HG02870 (cell line): ENCODE results near the gene ZNF365.
A peak's percentile ranks its signal among the peaks of the same experiment; 100 is the strongest.

Experiments
- ATAC-seq: cut with Tn5 transposase; IDR thresholded peaks from one replicate; pipeline ENCODE4 v1.9.1; 2021; ENCODE audit warnings: mild to moderate bottlenecking, moderate library complexity; ENCODE audit not compliant: unreplicated experiment

The ZNF365 gene

DNA sequence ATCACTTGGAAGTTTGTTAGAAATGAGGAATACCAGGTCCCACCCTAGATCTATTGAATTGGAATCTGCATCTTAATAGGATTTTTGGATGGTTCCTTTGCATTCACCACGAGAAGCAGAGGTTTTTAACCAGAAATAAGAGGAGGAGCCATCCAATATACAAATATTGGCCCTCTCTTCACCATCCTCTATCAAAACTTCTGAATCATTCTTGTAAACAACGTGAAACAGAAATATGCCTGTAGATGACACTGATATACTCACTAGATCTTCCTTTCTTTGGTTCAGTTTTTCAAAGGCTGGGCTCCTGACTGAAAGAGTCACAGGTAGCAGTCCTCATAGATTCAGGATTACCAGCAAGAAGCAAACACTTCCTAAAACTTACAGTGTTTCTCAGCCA lies 39.5 kb downstream of the ZNF365 start:
- ATAC-seq, result no peak

DNA sequence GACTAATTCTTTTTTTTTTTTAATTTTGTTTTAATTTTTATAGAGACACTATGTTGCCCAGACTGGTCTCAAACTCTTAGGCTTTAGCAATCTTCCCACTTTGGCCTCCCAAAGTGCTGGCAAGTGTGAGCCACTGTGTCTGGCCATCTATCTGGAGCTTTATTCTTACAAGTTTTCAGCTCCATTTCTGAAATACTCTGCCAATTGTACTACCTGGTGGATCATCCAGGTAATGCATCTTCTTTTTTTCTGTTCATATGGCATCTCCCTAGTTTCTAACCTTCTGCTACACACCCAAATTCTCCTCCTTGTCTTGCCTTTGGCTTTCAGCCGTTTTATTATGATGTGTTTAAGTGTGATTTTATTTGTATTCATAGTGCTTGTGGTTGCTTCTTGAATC lies 40.2 kb downstream of the ZNF365 start:
- no peak for ATAC-seq

DNA sequence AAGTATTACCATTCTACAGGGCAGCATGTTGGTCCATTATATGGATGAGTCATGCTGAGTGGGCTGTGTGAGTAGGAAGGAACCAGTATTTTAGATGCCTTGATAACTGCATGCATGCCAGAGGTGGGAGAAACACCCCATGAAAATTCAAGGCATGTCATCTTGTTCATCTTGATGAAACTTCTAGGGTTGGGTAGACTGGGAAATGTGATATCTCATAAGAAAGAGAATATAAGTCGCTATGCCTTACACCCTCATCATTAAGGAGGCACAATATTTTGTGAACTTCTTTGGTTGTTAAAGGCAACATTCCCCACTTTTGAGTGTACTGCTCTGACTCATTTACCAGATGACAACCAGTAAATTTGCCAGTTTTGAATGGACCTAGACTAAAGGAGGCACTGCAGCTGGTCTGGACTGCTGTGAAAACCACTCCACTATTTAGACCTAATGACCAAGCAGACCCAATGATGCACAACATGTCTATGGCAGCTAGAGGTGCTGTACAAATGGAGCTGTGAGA lies 48.0 kb downstream of the ZNF365 start:
- ATAC-seq, result no peak

DNA sequence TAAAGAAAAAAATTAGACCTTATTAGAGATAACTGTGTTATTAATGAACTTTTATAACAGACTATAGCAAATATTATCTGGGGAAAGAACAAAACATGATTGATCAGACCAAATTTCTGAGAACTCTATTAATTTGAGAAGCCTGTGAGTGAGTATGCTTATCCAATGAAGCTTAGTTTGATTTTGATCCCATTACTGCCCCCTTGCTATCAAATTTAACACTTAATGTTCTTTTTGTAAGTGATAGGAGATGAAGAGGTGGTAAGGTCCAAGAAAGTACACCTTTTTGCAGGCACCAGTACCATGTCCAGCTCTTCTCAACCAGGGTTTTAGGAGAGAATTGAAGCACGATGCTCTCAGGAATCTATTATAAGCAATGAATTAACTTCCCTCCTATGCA lies 49.9 kb downstream of the ZNF365 start:
- ATAC-seq, result no peak

DNA sequence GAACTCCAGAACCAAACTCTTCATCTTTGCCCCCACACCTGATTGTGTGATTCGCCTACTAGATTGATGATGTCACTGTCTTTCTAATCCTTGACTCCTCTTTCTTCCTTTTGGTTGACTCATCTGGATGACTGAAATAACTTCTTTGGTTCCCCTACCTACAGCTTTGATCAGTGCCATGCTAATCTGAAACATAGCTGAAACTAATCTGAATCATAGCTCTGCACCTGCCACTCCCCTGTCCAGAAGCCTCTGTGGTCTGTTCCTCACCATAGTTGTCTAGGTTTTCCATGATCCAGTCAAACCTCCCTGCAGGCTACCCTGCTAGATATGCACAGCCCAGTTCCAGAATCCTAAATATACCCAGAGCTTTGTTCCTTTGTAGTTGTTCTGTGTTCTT lies 51.9 kb downstream of the ZNF365 start:
- ATAC-seq, result no peak

DNA sequence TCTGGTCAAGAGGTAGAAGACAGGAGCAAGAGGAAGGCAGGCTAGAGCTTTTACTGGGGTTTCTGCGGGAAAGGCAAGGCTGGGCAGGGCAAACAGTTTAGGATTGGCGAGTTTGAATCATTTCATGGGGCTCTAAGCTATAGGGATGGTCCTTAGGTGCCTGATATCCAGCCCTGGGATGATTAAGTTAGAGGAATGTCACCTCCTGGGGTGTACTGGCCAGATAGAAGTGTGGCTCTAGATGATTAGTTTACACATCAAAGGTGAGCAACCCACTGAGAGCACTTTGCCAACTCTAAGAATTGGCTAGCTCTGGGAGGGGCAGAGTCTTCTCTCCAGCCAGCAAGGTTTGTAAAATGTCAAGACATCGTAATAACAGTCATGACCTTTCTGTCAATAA lies 52.4 kb downstream of the ZNF365 start:
- no peak for ATAC-seq

DNA sequence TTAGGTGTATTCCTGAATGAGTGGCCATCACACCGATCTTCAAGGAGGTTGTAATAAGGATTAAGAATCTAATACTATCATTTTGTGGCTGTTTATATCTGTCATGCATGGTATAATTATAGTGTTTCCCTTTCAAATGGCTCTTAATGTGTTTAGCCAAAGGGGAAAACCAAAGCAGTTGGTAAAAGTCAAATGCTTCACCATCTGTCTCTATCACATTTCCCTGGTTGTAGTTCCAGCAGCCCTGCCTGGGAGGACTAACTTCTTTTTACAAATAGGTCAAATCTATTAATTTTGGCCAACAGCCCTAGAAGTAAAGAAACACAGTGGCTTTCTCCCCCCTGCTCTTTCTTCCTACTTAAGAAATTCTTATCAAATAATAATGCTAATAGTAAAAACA lies 56.7 kb downstream of the ZNF365 start:
- ATAC-seq, result no peak

DNA sequence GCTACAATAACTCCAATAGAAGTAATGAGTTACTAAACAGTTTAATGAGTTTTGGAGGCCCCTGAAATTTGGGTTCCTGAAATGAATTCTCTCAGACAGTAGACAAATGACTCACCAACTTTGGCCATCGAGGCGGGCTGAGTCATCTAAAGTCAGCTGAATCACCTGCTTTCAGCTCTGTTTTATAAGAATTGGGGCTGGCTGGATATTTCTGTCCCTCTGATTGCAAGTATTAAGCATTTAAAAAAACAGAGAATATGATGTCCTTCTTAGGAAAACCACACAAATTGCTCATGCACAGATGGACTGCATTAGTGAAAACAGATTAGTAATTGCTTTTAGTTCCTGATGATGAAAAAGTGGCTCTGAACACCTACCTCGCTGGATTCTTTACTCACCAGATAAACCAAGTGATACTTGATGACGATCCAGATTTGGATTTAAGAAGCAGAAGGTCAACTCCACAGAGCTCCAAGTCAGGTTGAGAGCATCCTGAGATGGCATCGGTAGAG lies 59.1 kb downstream of the ZNF365 start:
- ATAC-seq, result peak; percentile 95

DNA sequence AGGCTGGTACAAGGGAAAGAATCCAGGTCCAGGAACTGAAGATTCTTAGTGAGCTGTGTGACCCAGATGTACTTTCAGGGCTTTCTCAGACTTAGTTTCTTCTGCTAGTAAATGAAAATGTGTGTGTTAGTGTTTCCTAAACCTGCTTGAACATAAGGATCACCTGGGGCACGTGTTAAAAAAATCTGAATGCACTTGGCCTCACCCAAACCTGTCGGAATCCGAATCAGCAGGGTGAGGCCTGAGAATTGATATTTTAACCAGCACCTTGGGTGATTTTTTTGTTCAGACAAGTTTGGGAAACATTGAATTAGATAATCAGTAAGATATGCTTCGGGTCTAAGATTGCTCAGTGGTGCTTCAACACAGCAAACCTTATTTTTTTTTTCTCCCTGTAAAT lies 59.7 kb downstream of the ZNF365 start:
- no peak for ATAC-seq

DNA sequence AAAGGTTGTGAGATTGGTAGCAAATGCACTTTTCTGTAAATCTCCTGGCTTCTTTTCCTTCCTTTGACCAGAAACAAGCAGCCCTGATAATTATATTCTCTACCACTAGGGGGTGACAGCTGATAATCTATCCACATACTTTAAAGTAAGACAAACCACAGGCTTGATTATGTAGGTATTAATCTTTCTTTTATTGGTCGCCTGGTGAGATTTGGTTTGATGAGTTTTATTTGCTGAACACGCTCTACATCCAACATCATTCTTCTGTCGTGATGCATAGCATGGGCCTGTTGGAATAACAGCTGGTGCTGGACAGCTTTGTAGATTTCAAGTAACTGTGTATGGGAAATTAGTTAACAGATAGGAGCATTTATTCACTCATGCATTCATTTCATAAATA lies 63.5 kb downstream of the ZNF365 start:
- no peak for ATAC-seq

DNA sequence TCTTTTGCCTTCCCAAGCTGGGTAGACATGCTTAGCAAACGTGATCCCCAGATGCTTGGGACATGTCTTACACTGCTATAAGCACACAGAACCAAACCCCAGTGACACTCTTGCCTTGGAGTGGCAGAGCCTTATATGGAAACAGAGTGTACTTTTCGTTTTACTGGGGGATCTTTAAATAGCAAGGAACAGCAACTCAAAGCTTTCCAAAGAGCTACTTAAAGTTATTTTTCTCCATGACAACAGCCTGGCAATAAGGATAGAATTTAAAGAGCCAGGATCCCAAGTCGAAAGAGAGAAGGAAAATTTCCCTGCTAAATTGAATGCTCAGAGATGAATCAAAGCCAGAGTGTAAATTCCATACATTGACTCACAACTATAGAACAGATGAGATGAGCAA lies 67.8 kb downstream of the ZNF365 start:
- ATAC-seq, result no peak

DNA sequence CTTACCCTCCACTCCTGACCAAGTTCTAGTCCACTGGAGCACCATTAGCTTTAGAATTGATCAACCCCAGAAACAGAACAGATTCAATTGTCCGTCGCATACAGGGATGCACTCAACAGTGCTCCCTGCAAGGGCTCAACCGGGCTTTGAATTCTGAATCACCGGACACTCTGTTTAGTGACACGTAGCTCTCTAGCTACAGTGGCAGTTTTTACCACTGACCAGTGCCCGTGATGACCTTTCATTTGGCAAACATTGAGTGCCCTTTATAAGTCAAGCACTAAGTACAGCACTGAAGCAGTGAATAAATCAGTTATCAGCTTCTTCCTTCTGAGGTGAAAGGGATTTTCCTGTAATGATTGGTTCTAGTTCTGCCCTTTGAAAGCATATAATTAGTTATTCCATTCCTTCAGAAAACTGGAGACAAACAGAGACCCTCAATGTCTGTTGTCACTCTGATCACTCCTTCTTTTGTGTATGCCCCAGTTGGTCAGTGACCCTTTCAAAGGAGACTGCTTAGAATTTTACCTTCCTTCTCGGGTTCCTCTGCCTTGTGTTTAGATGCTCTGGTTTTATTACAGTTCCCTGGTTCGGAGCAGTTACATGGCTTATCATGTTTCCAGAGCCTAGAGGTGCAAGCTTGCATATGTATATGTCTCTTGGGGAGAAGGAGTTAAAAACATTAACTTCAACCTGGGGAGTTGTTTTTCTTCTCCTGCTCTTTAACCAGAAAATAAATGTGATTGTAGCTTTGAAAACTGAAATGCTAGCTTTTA lies 68.9 kb downstream of the ZNF365 start:
- no peak for ATAC-seq

DNA sequence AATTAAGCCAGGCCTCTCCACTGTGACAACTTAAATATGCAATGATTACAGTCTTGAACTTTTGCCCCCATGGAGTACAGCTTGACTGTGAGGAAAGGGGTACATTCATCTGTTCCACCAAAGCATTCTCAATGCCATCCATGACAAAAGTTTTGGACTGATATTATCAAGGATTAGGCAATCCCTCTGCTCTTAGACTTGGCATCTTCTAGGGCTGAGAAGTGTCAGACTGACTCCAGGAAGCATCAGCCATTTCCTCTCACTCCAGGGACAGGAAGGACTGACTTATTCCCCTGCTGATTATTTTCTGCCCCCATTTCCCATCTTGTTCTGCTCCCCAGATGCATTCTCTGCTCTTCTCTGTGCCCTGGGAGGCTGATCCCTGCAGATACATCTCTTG lies 69.7 kb downstream of the ZNF365 start:
- ATAC-seq, result no peak

DNA sequence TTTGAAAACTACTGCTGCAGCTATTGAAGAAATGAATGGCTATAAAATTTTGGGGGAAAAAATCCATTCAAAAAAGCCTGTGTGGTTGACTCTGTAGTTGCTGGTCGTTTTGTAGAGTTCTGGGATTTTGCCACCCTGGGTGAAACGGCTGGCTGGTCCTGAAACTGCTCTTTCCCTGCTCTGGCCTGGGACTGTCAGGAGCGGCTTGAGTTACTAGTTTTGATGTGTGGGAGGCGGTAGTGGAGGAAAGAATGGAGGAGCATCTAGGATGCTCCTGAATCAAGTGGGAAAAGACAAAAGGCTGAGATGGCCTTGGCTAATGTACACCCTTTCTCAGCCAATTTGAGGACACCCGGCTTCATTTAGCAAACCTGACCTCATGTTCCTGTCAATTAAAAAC lies 72.5 kb downstream of the ZNF365 start:
- no peak for ATAC-seq

DNA sequence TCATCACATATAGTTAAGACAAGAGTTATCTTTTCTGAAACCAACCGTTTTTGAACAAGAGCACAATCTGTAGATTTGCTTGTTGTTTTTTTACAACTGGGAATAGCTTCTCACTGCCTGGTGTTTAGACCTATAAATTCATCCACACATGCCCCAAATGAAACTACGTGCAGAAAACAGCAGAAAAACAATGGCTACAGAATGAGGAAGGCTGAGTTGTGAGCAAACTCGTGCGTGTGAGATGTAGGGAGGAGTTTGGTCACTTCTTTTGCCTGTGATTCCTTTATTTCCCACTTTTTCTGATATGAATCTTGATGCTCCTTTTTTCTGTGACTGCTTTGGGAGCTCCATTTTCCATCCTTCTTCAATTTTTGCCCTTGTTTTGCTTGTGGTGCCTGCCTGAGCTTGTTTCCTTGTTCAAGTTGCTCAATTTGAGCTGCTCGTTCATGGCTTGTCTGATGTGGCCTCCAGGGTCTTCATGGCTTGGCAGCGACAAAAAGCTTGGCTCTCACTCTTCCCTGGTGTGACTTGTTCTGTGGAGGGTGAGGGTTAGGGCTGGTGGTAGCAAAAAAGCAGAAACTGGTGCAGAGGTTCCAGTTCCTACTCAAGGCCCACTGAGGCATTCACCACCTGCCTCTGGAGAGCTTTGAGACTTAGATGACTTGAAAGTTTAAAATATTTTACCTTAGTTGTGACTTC lies 76.9 kb downstream of the ZNF365 start:
- ATAC-seq, result no peak

DNA sequence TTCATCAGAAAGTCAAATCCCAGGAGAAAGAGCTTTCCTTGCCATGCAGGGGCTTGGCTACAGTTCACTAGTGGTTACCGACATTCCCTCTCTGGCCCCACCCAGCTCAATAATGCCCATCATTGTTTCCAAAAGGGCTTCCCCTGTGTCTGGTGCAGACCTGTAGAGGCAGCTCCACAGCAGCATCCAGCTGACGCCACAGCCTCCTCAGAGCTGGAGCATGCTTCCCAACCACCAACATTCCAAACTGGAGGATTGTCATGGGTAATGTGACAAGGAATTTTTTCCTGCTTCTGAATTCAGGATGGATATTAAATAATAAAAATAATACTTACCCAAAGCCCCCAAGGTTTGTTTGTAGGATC lies 77.4 kb downstream of the ZNF365 start:
- no peak for ATAC-seq
